Stimulated activated CD8-positive, alpha-beta memory T cell treated with anti-CD3 and anti-CD28 coated beads, Interleukin-12 subunit alpha, Interleukin-12 subunit beta, amount 100 ng/mL, for 1 hour (primary cell): ENCODE data around the gene GAL3ST2.
"Not testable (repeated sequence)": the region's sequence is repeated elsewhere in the genome, so short reads cannot be mapped to it uniquely, and the experiment has no call there.

Experiments
- DNase-seq: peaks from one replicate; pipeline ENCODE4 v3.0.0-alpha.2; 2020; ENCODE audit warnings: low read depth

GAL3ST2 gene

GRCh38 chr2:241809383-241810306, 33.0 kb downstream of the GAL3ST2 start:
- no peak for DNase-seq

- no peak for DNase-seq
Measured at GRCh38 chr2:241810307-241811200, 33.9 kb downstream of the GAL3ST2 start.

- DNase-seq, result no peak
Measured at GRCh38 chr2:241811201-241811951, 34.8 kb downstream of the GAL3ST2 start.

- no peak for DNase-seq
Measured at GRCh38 chr2:241811952-241812729, 35.5 kb downstream of the GAL3ST2 start.

GRCh38 chr2:241812730-241813643, 36.4 kb downstream of the GAL3ST2 start:
- no peak for DNase-seq

- DNase-seq, result no peak
Measured at GRCh38 chr2:241813644-241814392, 37.2 kb downstream of the GAL3ST2 start.

- DNase-seq, result no peak
Measured at GRCh38 chr2:241814393-241814642, 37.7 kb downstream of the GAL3ST2 start.

- DNase-seq, result no peak
Measured at GRCh38 chr2:241814643-241815476, 38.2 kb downstream of the GAL3ST2 start.

GRCh38 chr2:241815477-241816430, 39.1 kb downstream of the GAL3ST2 start:
- no peak for DNase-seq

- no peak for DNase-seq
Measured at GRCh38 chr2:241816431-241817121, 40.0 kb downstream of the GAL3ST2 start.

- DNase-seq, result no peak
Measured at GRCh38 chr2:241817126-241817820, 40.7 kb downstream of the GAL3ST2 start.

GRCh38 chr2:241817821-241818215, 41.2 kb downstream of the GAL3ST2 start:
- DNase-seq, result not testable (repeated sequence)

- no peak for DNase-seq
Measured at GRCh38 chr2:241818229-241818942, 41.8 kb downstream of the GAL3ST2 start.

GRCh38 chr2:241818943-241819270, 42.3 kb downstream of the GAL3ST2 start:
- DNase-seq, result no peak

- DNase-seq, result not testable (repeated sequence)
Measured at GRCh38 chr2:241819947-241820624, 43.5 kb downstream of the GAL3ST2 start.
